Lower leg skin (tissue), 4 donors: ENCODE data around the gene RAB9B. TPM values are rescaled to one million over a fixed set of nuclear protein-coding genes. Genes with fewer than 3 reads are reported as not detected.

Experiments used
- DNase-seq, 2 donors: peaks; one replicate each; pipeline ENCODE4 v3.0.0-alpha.2; 2019; ENCODE audit warnings: low spot score in 2 of 2
- H3K4me3 ChIP-seq: fragments of 200-600 bp; sonication (generic); 2 replicates; pipeline ENCODE4 v1.5.1; 2017; ENCODE audit warnings: mild to moderate bottlenecking, low read depth; ENCODE audit not compliant: poor library complexity, severe bottlenecking
- POLR2A ChIP-seq, 2 donors: fragments of 450-650 bp; IDR thresholded peaks; one replicate each; pipeline ENCODE4 v1.6.1; 2016 to 2017; ENCODE audit warnings: antibody characterized with exemption in 2 of 2, mild to moderate bottlenecking in 1 of 2, moderate library complexity in 1 of 2
- WGBS, 2 donors: methylation state at CpG; one replicate each; pipeline ENCODE4 v1.1.5; 2018; 5-methylcytosine and 5-hydroxymethylcytosine counted together
- intact Hi-C: fragments of 100-400 bp; cut with DNase I; formaldehyde crosslinking; loops from one replicate; pipeline ENCODE4 v1.15.0; 2023; ENCODE audit warnings: low total_unique reads
- total RNA-seq, 4 donors: library from RNA; depleted of rRNA; stranded (reverse); fragments of >200 nt; gene quantifications; one replicate each; pipeline ENCODE4 v1.1.0, GENCODE V29; 2016
- TF ChIP-seq, protein P1 (sequence below), 3 donors: fragments of 450-650 bp; IDR thresholded peaks; one replicate each; pipeline ENCODE4 v1.5.1; 2016; ENCODE audit warnings: antibody characterized with exemption in 3 of 3, mild to moderate bottlenecking in 3 of 3, moderate library complexity in 2 of 3

Gene RAB9B
- total RNA-seq, 4 donors from 2014 or later = 0.11 to 0.55 (median 0.32) TPM

DNA sequence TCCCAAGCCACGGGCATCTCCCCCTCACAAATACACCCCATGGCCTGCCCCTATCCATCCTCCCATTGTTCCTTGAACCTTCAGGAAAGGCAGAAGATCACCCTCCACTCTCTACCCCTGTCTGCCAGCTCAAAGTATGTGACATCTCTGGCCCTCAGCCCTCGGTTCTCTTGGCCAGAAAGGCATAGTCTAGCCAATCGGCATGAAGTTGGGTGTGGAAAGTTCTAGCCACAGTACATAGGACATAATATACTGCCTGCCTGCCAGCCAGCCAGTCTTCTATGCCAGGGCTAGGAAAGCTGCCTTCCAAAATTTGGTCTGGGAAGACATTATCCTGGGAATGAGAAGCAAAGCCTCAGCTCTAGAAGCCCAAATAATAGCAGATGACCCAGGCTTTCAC is 58.6 kb downstream of the RAB9B start:
- no peak for TF ChIP-seq POLR2A (IDR thresholded peaks at IDR 0.05)
- TF ChIP-seq, protein P1, sequence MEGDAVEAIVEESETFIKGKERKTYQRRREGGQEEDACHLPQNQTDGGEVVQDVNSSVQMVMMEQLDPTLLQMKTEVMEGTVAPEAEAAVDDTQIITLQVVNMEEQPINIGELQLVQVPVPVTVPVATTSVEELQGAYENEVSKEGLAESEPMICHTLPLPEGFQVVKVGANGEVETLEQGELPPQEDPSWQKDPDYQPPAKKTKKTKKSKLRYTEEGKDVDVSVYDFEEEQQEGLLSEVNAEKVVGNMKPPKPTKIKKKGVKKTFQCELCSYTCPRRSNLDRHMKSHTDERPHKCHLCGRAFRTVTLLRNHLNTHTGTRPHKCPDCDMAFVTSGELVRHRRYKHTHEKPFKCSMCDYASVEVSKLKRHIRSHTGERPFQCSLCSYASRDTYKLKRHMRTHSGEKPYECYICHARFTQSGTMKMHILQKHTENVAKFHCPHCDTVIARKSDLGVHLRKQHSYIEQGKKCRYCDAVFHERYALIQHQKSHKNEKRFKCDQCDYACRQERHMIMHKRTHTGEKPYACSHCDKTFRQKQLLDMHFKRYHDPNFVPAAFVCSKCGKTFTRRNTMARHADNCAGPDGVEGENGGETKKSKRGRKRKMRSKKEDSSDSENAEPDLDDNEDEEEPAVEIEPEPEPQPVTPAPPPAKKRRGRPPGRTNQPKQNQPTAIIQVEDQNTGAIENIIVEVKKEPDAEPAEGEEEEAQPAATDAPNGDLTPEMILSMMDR (IDR thresholded peaks at IDR 0.05) = no peak
- WGBS, 2 donors = 35 to 39% methylated on average over 2 to 3 of the region's 3 CpGs
- intact Hi-C loops = loop anchor here (10.0 kb wide), 1 partner anchor 59 kb away; the partner anchor contains the start of gene TMEM31
- H3K4me3 ChIP-seq = no peak overlapping the region
- DNase-seq = peak in 1 of 2 donors; percentile 45

Other genes starting within 250 kb of the RAB9B start
- gene TCEAL4, start 246.7 kb downstream of the RAB9B start, total RNA-seq = 10 to 100 TPM; 63.7 to 98.8 (median 80.4) TPM
- 10 to 100 TPM; 18.4 to 21.5 (median 19.5) TPM for gene TCEAL3, start 224.3 kb downstream of the RAB9B start, total RNA-seq
- gene TCEAL1, start 203.3 kb downstream of the RAB9B start, total RNA-seq = 10 to 100 TPM; 27.3 to 44.2 (median 38.6) TPM
- 100 to 1,000 TPM; 150 to 203 (median 193) TPM for gene MORF4L2, start 145.6 kb downstream of the RAB9B start, total RNA-seq
- not detected for gene TMEM31, start 121.3 kb downstream of the RAB9B start, total RNA-seq
- 10 to 100 TPM in 2 of 4 donors, 1 to 10 TPM in 2; 5.4 to 15.7 (median 10.6) TPM for gene PLP1, start 55.4 kb downstream of the RAB9B start, total RNA-seq
- 10 to 100 TPM in 1 of 4 donors, 1 to 10 TPM in 2, not detected in 1; 1.1 to 12.1 (median 2.9) TPM for gene TMSB15B, start 130.4 kb upstream of the RAB9B start, total RNA-seq
- not detected for gene H2BW1, start 181.5 kb upstream of the RAB9B start, total RNA-seq
- gene H2BW2, start 207.7 kb upstream of the RAB9B start, total RNA-seq = not detected
- 1 to 10 TPM in 1 of 4 donors, under 1 TPM in 3; 0.08 to 1.0 (median 0.62) TPM for gene TMSB15C, start 244.0 kb upstream of the RAB9B start, total RNA-seq